Measurements from ENCODE around the gene SOCS2.

- no peak for TF ChIP-seq CTCF (conservative IDR thresholded peaks at IDR 0.05; ENCODE audit: low read length)
- no peak for TF ChIP-seq EZH2phosphoT487 (IDR thresholded peaks at IDR 0.05; ENCODE audit: borderline replicate concordance, low read depth, low read length)
Observed at GRCh38 chr12:93622485-93622884, 50.0 kb downstream of the SOCS2 start.
